Right renal pelvis (tissue), 4 donors: ENCODE results near the gene ZNF79. TPM values are rescaled to one million over a fixed set of nuclear protein-coding genes. Genes with fewer than 3 reads are reported as not detected.

Experiments used
- DNase-seq, 4 donors: peaks; one replicate each; pipeline ENCODE4 v3.0.0-alpha.2; 2013; ENCODE audit warnings: low read depth in 4 of 4, low spot score in 3 of 4, missing footprints in 1 of 4
- polyA plus RNA-seq, 4 donors: library from polyadenylated mRNA; unstranded; fragments of 120-200 nt; gene quantifications; one replicate each; pipeline ENCODE4 v1.2.1, GENCODE V29; 2013; ENCODE audit not compliant: insufficient read length in 4 of 4

ZNF79 gene
- polyA plus RNA-seq, result 1 to 10 TPM; 6.3 to 8.3 (median 6.9) TPM

- DNase-seq, result peak; percentile 83 to 88 (median 84)
Measured at GRCh38 chr9:127423934-127424675, at the start of gene ZNF79. ZNF79 (plus strand) TSS chr9:127424382; CDS start chr9:127424788, 406 bp downstream.

- no peak for DNase-seq
Measured at GRCh38 chr9:127380479-127380878, 43.7 kb upstream of the ZNF79 start.

- DNase-seq, result no peak
Measured at GRCh38 chr9:127382541-127382940, 41.6 kb upstream of the ZNF79 start.

GRCh38 chr9:127384016-127384730 lies 40.0 kb upstream of the ZNF79 start:
- DNase-seq, result no peak

- DNase-seq, result no peak
Measured at GRCh38 chr9:127384901-127385300, 39.3 kb upstream of the ZNF79 start.

- DNase-seq, result no peak
Measured at GRCh38 chr9:127386249-127386648, 37.9 kb upstream of the ZNF79 start.

- no peak for DNase-seq
Measured at GRCh38 chr9:127386981-127387380, 37.2 kb upstream of the ZNF79 start.

- DNase-seq, result peak in 2 of 4 donors; percentile 49 to 52
Measured at GRCh38 chr9:127388037-127388855, 35.9 kb upstream of the ZNF79 start.

- DNase-seq, result no peak
Measured at GRCh38 chr9:127388856-127389238, 35.3 kb upstream of the ZNF79 start.

GRCh38 chr9:127389381-127390247 lies 34.6 kb upstream of the ZNF79 start:
- DNase-seq, result no peak

GRCh38 chr9:127390248-127390545 lies 34.0 kb upstream of the ZNF79 start:
- DNase-seq, result no peak

GRCh38 chr9:127390563-127390962 lies 33.6 kb upstream of the ZNF79 start:
- DNase-seq, result no peak

GRCh38 chr9:127392166-127392565 lies 32.0 kb upstream of the ZNF79 start:
- DNase-seq, result no peak

- DNase-seq, result no peak
Measured at GRCh38 chr9:127392976-127393375, 31.2 kb upstream of the ZNF79 start.

- DNase-seq, result peak in 1 of 4 donors; percentile 25
Measured at GRCh38 chr9:127393645-127394044, 30.5 kb upstream of the ZNF79 start.

GRCh38 chr9:127395497-127396252 lies 28.5 kb upstream of the ZNF79 start:
- DNase-seq, result no peak

GRCh38 chr9:127396253-127396807 lies 27.9 kb upstream of the ZNF79 start:
- DNase-seq, result no peak

- DNase-seq, result peak; percentile 97 to 100 (median 99)
Measured at GRCh38 chr9:127396808-127397645, 27.2 kb upstream of the ZNF79 start, which contains the start of gene SLC2A8. SLC2A8 (plus strand) TSS chr9:127397169; CDS start chr9:127397231, 62 bp downstream.
